ENCODE data around the gene TUBD1. TPM values are rescaled to one million over a fixed set of nuclear protein-coding genes. Genes with fewer than 3 reads are reported as not detected.
"Not testable (repeated sequence)": the region's sequence is repeated elsewhere in the genome, so short reads cannot be mapped to it uniquely, and the experiment has no call there.

The TUBD1 gene
- total RNA-seq, 2 experiments from 2014 or later, result 14.5 to 14.7 TPM

DNA sequence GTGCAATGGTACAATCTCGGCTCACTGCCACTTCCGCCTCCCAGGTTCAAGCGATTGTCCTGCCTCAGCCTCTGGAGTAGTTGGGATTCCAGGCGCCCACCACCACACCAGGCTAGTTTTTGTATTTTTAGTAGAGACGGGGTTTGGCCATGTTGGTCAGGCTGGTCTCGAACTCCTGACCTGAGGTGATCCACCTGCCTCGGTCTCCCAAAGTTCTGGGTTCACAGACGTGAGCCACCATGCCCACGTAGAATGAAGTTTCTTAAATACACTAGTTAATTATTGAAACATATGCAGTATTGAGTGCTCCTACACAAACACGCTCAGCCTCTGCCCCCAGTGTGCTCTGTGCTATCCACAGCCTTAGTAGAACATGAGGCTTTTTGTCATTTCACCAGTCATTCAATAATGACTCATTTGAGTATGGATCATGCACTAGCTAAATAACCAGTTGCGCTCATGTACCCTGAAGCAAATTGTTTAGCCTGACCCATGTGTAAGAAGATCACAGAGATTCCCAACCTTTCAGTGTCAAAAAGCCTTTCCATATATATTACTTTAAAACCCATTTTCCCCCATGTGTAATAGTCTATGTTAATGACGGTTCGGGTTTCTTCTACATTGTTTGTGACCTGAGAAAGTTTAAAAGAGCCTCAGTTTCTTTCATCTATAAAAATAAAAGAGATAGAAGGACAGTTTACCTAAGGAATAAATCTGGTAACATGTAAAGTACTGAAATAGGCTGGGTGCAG, 49.7 kb downstream of the TUBD1 start:
- Mint-ChIP-seq H3K36me3 (ENCODE audit: low read depth) (peaks cover 52% of the 10 kb centered on the region), H3K4me3 (peak overlapping the region; percentile 93), H3K27me3 (ENCODE audit: low read depth) (no peaks in the 10 kb centered on the region), H3K4me1 (ENCODE audit: low read depth) (peaks cover 62% of the 10 kb centered on the region), H3K9me3 (ENCODE audit: insufficient read depth) (no peaks in the 10 kb centered on the region), H3K27ac (peak overlapping the region; percentile 79)
- ATAC-seq, result peak; percentile 38
- peak; percentile 44 for DNase-seq
- ChIA-PET CTCF (interaction anchor here (1.0 to 8.2 kb wide), 3 partner anchors 16 to 89 kb away, joined by 4 to 82 read pairs (median 73); no protein-coding TSS in a partner anchor), POLR2A (interaction anchor here (0.5 to 10.9 kb wide), 8 partner anchors 11 to 1511 kb away, joined by 3 to 461 read pairs (median 46); partner anchors contain the start of gene DHX40)

DNA sequence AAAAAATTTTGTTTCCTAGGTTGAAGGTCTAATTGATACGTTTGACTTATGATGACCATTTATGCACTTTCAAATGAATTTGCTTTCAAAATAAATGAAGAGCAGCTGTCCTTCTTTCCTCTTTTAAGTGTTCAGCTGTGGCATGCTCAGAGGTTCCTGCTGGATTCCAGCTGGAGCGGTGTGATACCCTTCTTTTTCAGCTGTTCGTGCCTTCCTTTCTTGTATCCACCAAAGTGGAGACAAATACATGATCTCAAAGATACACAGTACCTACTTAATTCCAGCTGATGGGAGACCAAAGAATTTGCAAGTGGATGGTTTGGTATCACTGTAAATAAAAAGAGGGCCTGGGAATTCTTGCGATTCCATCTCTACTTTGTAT, 50.9 kb downstream of the TUBD1 start:
- Mint-ChIP-seq H3K36me3 (ENCODE audit: low read depth) (peaks cover 55% of the 10 kb centered on the region), H3K4me3 (peak overlapping the region; percentile 93), H3K4me1 (ENCODE audit: low read depth) (peaks cover 60% of the 10 kb centered on the region), H3K27ac (peak overlapping the region; percentile 80)
- CTCF ChIA-PET, result interaction anchor here (2.6 to 8.2 kb wide), 3 partner anchors 11 to 88 kb away, joined by 12 to 82 read pairs (median 73); no protein-coding TSS in a partner anchor
- not testable (repeated sequence) for H3K9me3 Mint-ChIP-seq (ENCODE audit: insufficient read depth); ATAC-seq; H3K27me3 Mint-ChIP-seq (ENCODE audit: low read depth); DNase-seq
- POLR2A ChIA-PET, result interaction anchor here (0.7 to 10.9 kb wide), 8 partner anchors 8 to 90 kb away, joined by 3 to 461 read pairs (median 85); no protein-coding TSS in a partner anchor

DNA sequence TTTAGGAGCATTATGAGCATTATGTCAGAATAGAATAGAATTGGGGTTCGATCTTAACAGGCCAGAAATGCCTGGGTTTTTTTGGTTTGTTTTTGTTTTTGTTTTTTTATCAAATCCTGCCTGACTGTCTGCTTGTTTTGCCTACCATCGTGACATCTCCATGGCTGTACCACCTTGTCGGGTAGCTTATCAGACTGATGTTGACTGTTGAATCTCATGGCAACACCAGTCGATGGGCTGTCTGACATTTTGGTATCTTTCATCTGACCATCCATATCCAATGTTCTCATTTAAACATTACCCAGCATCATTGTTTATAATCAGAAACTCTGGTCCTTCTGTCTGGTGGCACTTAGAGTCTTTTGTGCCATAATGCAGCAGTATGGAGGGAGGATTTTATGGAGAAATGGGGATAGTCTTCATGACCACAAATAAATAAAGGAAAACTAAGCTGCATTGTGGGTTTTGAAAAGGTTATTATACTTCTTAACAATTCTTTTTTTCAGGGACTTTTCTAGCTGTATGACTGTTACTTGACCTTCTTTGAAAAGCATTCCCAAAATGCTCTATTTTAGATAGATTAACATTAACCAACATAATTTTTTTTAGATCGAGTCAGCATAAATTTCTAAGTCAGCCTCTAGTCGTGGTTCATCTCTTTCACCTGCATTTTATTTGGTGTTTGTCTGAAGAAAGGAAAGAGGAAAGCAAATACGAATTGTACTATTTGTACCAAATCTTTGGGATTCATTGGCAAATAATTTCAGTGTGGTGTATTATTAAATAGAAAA, 51.5 kb downstream of the TUBD1 start:
- Mint-ChIP-seq H3K4me1 (ENCODE audit: low read depth) (peaks cover 59% of the 10 kb centered on the region), H3K4me3 (peak overlapping the region; percentile 93), H3K27ac (peak overlapping the region; percentile 98), H3K36me3 (ENCODE audit: low read depth) (peaks cover 55% of the 10 kb centered on the region)
- ChIA-PET CTCF (interaction anchor here (1.6 to 8.2 kb wide), 5 partner anchors 9 to 87 kb away, joined by 7 to 82 read pairs (median 12); no protein-coding TSS in a partner anchor), POLR2A (interaction anchor here (0.7 to 10.9 kb wide), 11 partner anchors 9 to 123 kb away, joined by 3 to 461 read pairs (median 11); partner anchors contain the start of genes RNFT1, RPS6KB1 and TUBD1)
- not testable (repeated sequence) for H3K27me3 Mint-ChIP-seq (ENCODE audit: low read depth); H3K9me3 Mint-ChIP-seq (ENCODE audit: insufficient read depth); ATAC-seq
- DNase-seq, result peak; percentile 45

DNA sequence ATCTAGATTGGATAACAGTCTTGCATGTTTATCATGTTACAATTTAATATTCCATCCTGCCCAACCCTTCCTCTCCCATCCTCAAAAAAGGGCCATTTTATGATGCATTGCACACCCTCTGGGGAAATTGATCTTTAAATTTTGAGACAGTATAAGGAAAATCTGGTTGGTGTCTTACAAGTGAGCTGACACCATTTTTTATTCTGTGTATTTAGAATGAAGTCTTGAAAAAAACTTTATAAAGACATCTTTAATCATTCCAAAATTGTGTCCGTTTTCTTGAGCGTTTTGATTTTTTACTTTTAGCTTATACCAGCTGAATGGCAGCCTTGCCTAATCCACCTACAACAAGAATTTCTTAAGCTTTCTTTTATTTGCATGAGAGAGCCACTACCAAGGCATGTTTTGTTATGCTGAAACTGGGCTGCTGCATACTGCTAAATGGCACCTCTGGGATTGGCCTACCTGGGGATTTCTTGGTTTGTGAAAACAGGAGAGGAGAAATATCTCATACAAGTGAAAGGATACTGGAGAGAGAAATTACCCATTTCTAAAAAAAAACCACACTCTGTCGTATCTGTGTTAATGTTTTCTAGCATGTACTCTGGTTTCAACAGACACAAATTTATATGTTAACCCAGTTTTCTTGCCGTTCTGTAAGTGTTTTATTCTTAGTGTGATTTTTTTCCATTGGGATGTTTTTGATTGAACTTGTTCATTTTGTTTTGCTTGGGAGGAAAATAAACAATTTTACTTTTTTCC, 52.2 kb downstream of the TUBD1 start:
- Mint-ChIP-seq H3K4me3 (peak overlapping the region; percentile 93), H3K27ac (peak overlapping the region; percentile 98), H3K36me3 (ENCODE audit: low read depth) (peaks cover 57% of the 10 kb centered on the region), H3K27me3 (ENCODE audit: low read depth) (no peaks in the 10 kb centered on the region), H3K4me1 (ENCODE audit: low read depth) (peaks cover 55% of the 10 kb centered on the region), H3K9me3 (ENCODE audit: insufficient read depth) (no peaks in the 10 kb centered on the region)
- ChIA-PET POLR2A (interaction anchor here (1.0 to 10.9 kb wide), 10 partner anchors 9 to 124 kb away, joined by 3 to 461 read pairs (median 46); partner anchors contain the start of genes RNFT1, RPS6KB1 and TUBD1), CTCF (interaction anchor here (0.8 to 8.2 kb wide), 6 partner anchors 9 to 86 kb away, joined by 3 to 82 read pairs (median 12); no protein-coding TSS in a partner anchor)
- no peak for ATAC-seq
- DNase-seq, result no peak

DNA sequence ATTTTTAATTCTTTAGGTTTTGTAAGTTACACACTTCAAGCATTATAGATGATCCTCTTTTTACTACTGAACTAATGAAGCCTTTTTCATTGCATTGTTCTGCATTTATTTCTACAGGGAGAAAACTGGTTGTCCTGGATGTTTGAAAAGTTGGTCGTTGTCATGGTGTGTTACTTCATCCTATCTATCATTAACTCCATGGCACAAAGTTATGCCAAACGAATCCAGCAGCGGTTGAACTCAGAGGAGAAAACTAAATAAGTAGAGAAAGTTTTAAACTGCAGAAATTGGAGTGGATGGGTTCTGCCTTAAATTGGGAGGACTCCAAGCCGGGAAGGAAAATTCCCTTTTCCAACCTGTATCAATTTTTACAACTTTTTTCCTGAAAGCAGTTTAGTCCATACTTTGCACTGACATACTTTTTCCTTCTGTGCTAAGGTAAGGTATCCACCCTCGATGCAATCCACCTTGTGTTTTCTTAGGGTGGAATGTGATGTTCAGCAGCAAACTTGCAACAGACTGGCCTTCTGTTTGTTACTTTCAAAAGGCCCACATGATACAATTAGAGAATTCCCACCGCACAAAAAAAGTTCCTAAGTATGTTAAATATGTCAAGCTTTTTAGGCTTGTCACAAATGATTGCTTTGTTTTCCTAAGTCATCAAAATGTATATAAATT, 53.0 kb downstream of the TUBD1 start:
- CTCF ChIA-PET, result interaction anchor here (0.8 to 8.2 kb wide), 8 partner anchors 8 to 86 kb away, joined by 3 to 82 read pairs (median 12); no protein-coding TSS in a partner anchor
- H3K27me3 Mint-ChIP-seq (ENCODE audit: low read depth), result no peaks in the 10 kb centered on the region
- H3K4me3 Mint-ChIP-seq, result peak overlapping the region; percentile 93
- H3K9me3 Mint-ChIP-seq (ENCODE audit: insufficient read depth), result no peaks in the 10 kb centered on the region
- DNase-seq, result no peak
- H3K27ac Mint-ChIP-seq, result peak overlapping the region; percentile 98
- ATAC-seq, result no peak
- peaks cover 57% of the 10 kb centered on the region for H3K36me3 Mint-ChIP-seq (ENCODE audit: low read depth)
- H3K4me1 Mint-ChIP-seq (ENCODE audit: low read depth), result peaks cover 49% of the 10 kb centered on the region
- POLR2A ChIA-PET, result interaction anchor here (1.1 to 10.9 kb wide), 9 partner anchors 10 to 125 kb away, joined by 4 to 461 read pairs (median 81); partner anchors contain the start of genes RNFT1, RPS6KB1 and TUBD1

DNA sequence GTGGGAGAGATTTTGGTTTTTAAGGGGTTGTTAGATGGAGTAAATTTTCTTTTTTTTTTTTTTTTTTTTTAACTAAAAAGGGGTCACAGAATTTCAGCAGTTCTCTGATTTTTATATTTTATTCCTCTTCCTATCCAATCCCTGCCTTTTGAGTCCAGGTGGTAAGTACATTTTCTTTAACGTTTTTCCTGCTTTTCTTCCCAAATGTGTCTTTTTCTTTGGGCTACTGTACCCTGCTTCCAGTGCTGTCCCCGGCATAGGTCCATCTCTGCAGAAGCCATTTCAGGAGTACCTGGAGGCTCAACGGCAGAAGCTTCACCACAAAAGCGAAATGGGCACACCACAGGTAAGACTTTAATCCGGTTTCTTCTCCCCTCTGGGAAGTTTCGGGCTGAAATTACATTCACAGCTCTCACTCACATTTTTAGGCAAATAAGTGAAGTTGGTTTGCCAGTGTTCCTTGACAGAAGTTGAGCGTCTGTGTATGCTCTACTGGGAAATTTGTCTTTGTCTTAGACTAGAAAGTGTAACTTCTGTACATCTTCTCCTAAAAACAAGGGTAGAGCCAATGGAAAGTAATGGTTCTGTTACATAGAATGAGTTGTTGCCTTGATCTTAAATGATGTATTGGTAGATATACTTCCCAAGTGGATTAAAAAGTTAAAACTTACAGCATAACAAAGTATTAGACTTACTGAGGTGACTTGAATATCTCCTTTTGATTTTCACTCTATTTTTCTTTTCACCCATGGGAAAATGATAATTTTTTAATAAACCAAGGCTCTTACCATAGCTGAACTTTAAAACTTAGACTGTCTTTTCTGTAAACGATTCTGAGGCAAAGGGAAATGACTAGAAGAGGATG, 54.5 kb downstream of the TUBD1 start:
- Mint-ChIP-seq H3K36me3 (ENCODE audit: low read depth) (peaks cover 58% of the 10 kb centered on the region), H3K27me3 (ENCODE audit: low read depth) (no peaks in the 10 kb centered on the region), H3K27ac (peak overlapping the region; percentile 98), H3K9me3 (ENCODE audit: insufficient read depth) (no peaks in the 10 kb centered on the region), H3K4me1 (ENCODE audit: low read depth) (peaks cover 45% of the 10 kb centered on the region), H3K4me3 (peak overlapping the region; percentile 93)
- CTCF ChIA-PET, result interaction anchor here (0.7 to 8.2 kb wide), 7 partner anchors 10 to 131 kb away, joined by 3 to 82 read pairs (median 12); partner anchors contain the start of genes PTRH2 and VMP1
- DNase-seq (peak; percentile 60), ATAC-seq (peak; percentile 12)
- POLR2A ChIA-PET, result interaction anchor here (0.6 to 10.9 kb wide), 28 partner anchors 9 to 1506 kb away, joined by 3 to 461 read pairs (median 4); partner anchors contain the start of genes PTRH2, RPS6KB1, TUBD1 and VMP1

DNA sequence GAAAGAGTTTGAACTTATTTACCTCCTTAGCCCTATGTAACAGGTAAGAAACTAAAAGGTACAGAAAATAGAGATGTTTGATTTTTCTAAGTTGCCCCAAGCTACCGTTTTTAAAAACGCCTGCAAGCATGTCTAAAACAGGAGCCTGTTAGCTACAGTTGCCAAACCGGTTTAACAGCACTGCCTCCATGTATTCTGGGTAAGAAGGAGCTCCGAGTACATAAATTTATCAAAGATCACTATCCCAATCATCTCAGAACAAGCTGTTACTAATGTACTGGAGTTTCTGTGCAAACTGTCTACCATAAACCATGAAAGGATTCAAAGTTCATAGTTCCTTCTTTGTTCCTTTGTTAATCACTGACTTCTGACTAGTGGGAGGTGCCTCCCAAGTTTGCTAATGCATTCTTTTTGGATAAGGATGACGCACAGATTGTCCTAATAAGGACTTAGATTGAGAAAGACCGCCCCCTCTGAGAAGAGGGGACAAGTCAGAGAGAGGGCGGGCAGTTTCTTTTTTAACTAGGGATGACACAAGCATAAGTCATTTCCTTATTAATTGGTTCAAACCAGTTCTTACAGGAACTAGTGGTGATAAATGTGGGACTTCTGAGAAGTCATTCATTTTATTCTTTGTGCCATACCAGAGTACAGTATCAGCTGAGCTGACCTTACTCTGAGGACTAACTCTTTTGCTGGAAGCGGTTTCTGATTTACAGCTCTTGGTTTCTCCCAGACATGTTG, 55.3 kb downstream of the TUBD1 start:
- Mint-ChIP-seq H3K4me3 (peak overlapping the region; percentile 93), H3K27me3 (ENCODE audit: low read depth) (no peaks in the 10 kb centered on the region), H3K36me3 (ENCODE audit: low read depth) (peaks cover 53% of the 10 kb centered on the region), H3K4me1 (ENCODE audit: low read depth) (peaks cover 45% of the 10 kb centered on the region), H3K9me3 (ENCODE audit: insufficient read depth) (no peaks in the 10 kb centered on the region), H3K27ac (peak overlapping the region; percentile 98)
- ChIA-PET CTCF (interaction anchor here (0.7 to 8.2 kb wide), 7 partner anchors 9 to 464 kb away, joined by 3 to 82 read pairs (median 12); no protein-coding TSS in a partner anchor), POLR2A (interaction anchor here (0.7 to 10.9 kb wide), 27 partner anchors 9 to 1857 kb away, joined by 3 to 461 read pairs (median 4); partner anchors contain the start of genes PTRH2, RPS6KB1, TUBD1 and VMP1)
- ATAC-seq, result peak; percentile 90
- peak; percentile 87 for DNase-seq

DNA sequence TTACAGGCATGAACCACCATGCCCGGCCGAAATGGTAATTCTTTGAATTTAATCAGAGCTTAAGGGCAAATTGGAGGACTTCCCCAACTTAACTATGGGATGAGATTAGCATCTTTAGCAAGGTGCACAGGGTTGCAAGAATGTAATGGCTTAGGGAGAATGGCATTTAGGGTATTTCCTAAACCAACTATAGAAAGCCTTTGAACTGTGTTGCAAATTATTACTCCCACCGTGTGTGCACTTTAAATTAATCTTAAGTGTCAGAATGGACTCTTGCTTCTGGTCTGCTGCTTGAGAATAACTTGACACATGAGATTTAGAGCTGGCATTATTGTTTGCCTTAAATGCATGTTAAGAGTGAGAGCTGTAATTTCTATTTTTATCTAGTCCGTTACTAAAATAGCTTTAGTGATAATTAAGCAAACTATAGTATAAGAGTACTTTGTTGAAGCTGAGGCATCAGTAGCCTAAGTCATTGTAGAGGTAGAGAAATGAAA, 59.8 kb downstream of the TUBD1 start:
- no peak for ATAC-seq
- Mint-ChIP-seq H3K27me3 (ENCODE audit: low read depth) (no peaks in the 10 kb centered on the region), H3K27ac (peak overlapping the region; percentile 53), H3K4me1 (ENCODE audit: low read depth) (peaks cover 72% of the 10 kb centered on the region), H3K4me3 (no peak overlapping the region), H3K9me3 (ENCODE audit: insufficient read depth) (no peaks in the 10 kb centered on the region), H3K36me3 (ENCODE audit: low read depth) (peaks cover 14% of the 10 kb centered on the region)
- ChIA-PET CTCF (interaction anchor here (1.2 to 12.3 kb wide), 7 partner anchors 8 to 80 kb away, joined by 3 to 102 read pairs (median 7); no protein-coding TSS in a partner anchor), POLR2A (interaction anchor here (1.1 to 11.5 kb wide), 5 partner anchors 7 to 79 kb away, joined by 3 to 461 read pairs (median 9); no protein-coding TSS in a partner anchor)
- no peak for DNase-seq

Data from activated CD8-positive, alpha-beta T cell treated with anti-CD3 and anti-CD28 coated beads, Interleukin-2, amount 10 ng/mL, durations not matched to agents 7 days and 5 days (primary cell).